Measurements from ENCODE around the gene TRPV4.

TRPV4 gene

DNA sequence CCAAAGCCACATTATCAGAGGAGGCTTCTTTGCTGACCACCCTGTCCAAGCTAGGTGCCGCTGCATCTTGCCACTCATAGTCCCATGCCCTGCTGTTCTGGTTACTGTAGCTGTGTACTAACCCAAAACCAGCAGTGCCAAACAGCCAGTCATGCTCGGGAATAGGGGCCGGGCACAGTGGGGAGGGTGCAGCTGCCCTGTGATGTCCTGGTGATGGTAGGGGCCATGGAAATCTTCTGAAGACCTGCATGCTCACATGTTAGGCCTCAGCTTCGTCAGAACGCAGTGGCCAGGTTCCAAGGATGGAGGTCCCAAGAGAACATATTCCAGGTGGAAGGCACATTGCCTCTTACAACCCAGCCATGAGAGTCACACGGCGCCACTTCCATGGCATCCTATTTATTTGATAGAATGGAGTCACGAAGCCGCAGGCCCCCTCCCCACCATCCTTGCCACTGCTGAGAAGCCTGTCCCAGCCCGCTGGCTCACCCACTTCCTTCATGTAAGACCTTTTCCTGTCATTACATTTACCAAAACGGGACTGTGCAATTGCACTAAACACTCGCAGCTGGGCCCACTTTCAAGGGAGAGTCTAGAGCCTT lies 71.0 kb downstream of the TRPV4 start:
- DNase-seq (ENCODE audit: low read depth) = no peak

- DNase-seq (ENCODE audit: low read depth) = no peak
Observed at GRCh38 chr12:109760930-109761921, 72.0 kb downstream of the TRPV4 start.

- no peak for DNase-seq (ENCODE audit: low read depth)
Observed at GRCh38 chr12:109760031-109760929, 72.9 kb downstream of the TRPV4 start.

DNA sequence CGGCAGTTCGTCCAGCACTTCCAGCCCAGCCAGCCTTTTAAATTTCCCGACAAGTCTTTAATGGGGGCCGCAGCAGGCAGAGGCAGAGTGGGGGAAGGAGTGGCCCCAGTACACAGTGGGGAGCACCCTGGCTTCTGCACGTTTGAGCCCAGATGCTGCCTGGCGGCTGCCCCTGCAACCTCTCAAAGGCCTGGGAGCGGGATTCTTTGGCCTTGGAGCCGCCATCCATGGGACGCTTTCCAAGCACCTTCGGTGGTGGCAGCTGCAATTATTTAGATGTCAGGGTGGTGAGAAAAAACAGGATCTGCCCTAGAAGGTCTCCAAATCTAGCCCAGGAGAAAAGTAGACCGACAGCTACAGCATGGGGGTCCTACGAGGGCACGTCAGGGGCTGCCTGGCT lies 73.6 kb downstream of the TRPV4 start:
- no peak for DNase-seq (ENCODE audit: low read depth)

- no peak for DNase-seq (ENCODE audit: low read depth)
Observed at GRCh38 chr12:109758426-109759420, 74.5 kb downstream of the TRPV4 start.

- DNase-seq (ENCODE audit: low read depth) = no peak
Observed at GRCh38 chr12:109757671-109758265, 75.4 kb downstream of the TRPV4 start.

- no peak for DNase-seq (ENCODE audit: low read depth)
Observed at GRCh38 chr12:109756457-109756856, 76.7 kb downstream of the TRPV4 start.

DNA sequence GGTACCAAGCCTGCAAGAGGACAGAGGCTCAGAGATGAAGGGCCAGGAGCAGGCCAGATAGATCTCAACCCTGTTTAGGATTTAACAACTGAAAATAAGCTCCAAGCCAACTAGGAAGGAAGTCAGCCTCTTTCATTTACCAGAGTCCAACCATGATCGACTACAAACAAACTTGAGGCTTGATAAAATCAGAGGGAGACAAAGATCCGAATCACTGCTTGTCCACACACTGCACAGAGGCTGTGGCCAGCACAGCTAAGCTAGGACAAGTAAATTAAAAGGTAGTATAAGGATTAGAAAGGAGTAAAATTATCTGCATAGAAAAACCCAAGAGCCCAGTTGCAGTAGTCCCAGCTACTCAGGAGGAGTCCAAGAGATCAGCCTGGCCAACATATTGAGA lies 79.2 kb downstream of the TRPV4 start:
- DNase-seq (ENCODE audit: low read depth) = no peak

GRCh38 chr12:109753054-109753401 lies 80.2 kb downstream of the TRPV4 start:
- DNase-seq (ENCODE audit: low read depth) = no peak

DNA sequence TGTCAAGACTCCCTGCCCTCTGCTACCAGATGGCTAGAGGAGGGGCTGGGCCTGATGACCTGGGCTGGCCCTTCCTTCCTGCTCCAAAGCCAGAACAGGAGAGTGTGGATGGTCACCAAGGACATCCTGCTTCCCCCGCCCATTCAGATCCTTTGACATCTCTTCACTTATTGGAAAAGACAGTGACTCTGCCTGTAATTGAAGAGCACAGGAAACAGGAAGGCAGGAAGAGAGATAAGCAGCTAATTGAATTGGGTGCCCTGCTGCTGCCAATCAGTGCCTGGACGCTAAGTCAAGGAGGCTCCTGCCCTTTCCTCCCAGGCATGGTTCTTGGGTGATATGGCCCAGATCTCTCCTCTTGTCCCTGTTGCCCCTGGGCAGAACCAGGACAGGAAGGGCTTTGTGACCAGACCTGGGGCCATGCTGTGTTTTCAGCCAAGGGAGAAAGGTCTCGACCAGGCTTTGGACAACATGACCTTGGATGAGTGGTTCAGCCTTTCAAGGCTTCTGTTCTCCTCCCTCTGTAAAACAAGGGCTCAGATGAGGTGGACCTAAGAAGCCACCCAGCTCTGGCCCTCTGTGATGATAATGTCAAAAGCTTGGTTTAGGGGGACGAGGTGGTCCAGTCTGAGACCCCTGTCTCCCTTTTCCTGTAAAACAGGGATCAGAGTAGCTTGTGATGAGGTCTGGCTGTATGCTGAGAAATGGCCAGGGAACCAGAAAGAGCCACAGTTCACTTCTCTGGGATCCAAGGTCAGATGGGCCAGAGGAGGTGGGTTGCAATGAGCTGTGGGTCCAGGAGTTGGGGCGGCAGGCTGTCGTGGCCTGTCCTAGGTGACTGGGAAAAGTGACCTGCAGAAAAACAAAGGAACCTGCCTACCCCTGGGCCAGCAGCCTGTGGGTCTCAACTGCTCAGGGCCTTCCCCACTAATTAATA lies 80.8 kb downstream of the TRPV4 start:
- no peak for DNase-seq (ENCODE audit: low read depth)

GRCh38 chr12:109744986-109745942 lies 87.9 kb downstream of the TRPV4 start:
- no peak for DNase-seq (ENCODE audit: low read depth)

GRCh38 chr12:109744026-109744425 lies 89.2 kb downstream of the TRPV4 start:
- DNase-seq (ENCODE audit: low read depth) = no peak

- DNase-seq (ENCODE audit: low read depth) = no peak
Observed at GRCh38 chr12:109743076-109743910, 89.9 kb downstream of the TRPV4 start.

DNA sequence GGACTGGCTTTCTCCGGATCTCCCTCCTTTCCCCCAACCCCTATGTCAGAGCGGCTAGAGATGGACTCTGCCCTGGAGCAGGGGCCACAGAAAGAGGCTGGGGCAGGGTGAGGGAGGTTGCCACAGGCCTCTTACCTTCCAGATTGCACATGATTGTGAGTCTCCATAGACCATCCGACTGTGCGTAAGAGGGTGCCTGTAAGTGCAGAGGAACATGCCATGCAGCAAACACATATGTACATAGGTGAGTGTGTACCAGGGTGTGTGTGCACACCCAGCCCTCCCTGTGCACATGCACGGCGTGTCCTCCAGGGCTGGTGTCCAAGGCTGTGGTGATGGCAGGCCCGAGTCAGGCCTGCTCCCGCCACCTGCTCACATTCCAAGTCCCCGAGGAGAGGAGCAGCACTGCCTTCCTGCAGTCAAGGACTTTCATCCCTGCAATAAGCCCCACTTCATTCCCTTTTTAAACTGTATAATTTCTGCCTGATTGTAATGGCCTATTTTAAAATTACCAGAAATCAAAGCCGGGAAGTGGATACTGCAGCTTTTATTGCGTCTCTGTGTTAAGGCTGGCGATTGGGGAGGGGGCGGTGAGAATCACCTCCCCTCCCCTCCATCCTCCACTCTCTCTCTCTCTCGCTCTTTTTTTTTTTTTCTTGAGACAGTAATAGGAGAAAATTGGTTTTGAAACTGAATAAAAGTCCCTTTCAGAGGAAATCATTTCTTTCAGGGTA lies 91.1 kb downstream of the TRPV4 start:
- no peak for DNase-seq (ENCODE audit: low read depth)

DNA sequence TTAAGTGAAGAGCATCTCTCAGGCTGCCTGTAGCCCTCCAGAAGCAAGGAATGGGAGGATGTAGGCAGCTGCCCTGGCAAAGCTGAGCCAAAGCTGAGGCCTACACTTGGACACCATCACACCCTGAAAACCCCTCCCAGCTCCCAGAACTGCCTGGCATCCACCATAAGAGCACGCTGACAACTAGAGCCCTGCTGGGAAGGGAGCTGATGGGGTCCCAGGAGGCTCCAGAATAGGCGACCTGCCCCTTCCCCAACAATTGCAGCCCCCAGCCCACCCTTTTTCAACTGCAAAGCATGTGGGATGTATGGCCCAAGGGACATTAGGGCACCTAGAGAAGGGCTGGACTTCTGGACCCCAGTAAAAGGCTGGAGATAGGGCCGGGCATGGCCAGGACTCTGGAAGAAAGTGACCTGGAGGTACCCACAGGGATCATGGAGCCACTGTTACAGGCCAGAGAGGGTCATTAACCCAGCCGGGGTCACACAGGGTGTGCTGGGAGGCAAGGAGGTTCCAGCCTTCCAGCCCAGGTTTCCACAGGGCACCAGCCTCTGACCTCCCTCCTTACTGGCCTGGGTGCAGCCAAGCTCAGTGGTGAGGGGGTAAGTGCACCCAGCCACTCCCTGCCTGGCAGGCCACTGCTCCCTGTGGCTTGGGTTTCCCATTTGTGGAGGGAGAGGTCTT lies 91.8 kb downstream of the TRPV4 start:
- no peak for DNase-seq (ENCODE audit: low read depth)

DNA sequence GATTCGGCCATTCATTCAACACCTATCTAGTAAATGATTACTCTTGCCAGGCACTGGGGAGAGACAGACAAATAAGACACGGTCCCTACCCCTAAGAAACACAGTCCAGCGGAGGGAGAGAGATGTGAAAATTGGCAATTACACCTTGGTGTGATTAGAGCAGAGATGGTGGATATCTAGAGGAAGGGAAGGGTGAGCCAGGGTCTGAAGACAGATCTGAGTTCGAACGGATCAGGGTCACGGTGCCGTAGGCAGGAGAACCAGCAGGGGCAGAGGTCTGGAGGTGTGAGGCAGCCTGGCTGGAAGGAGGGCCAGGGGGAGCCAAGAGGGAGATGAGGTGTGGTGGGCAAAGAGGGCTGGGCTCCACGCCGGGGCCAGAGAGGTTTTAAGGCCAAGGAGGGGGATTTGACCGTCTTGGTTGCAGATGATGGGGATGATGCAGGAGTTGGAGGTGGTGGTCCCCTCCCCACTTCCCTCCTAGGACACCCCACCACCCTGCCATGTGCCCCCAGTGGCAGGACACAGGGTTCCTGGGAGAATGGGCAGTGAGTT lies 92.4 kb downstream of the TRPV4 start:
- DNase-seq (ENCODE audit: low read depth) = no peak

Data from stimulated activated CD8-positive, alpha-beta memory T cell treated with anti-CD3 and anti-CD28 coated beads, Interleukin-4, amount 100 ng/mL, for 24 hours (primary cell).